Bone marrow (tissue), 2 donors: ENCODE results near the gene NEGR1.

Experiments
- DNase-seq, 2 donors: peaks; one replicate each; lab custom pipeline; 2025; lab: John Stamatoyannopoulos, UW

The NEGR1 gene

DNA sequence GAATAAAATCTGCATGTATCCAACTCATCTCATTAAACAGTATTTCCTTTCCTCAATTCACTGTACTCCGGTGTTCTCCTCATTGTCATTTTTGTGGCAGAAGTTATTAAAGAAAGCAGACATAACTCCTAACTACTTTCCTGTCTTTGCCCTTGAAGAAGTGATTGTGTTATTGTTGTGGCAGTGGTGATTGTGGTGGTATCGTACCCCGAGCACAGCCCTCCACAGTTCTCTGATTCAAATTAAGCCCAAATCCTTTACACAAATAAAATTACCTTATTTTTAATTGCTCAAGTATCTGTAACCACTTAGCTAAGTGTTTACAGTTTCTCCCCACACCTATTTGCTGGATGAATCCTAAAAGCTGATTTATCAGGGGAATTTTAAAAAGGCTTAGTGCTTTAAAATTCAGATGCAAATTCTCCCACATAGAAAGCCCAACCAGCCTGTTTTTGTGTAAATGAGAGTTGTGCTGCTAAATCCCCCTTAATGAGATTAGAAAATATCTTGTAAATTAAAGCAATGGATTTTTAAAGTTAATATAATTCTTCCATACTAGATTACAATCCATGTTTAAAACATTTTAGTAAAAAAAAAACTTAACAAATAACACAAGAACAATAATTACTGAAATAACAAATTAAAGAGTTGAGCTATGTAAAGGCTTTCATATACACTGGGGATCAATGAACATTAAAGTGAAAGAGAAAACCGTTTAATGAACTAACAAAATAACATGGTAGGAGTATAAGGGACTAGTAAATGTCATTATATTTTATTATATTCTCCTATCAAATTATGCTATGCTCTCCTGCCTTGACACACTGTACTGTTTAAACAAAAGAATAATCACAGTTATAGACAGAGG is 259.0 kb downstream of the NEGR1 start:
- no peak for DNase-seq

GRCh38 chr1:72018562-72018961 is 263.8 kb downstream of the NEGR1 start:
- DNase-seq = no peak

DNA sequence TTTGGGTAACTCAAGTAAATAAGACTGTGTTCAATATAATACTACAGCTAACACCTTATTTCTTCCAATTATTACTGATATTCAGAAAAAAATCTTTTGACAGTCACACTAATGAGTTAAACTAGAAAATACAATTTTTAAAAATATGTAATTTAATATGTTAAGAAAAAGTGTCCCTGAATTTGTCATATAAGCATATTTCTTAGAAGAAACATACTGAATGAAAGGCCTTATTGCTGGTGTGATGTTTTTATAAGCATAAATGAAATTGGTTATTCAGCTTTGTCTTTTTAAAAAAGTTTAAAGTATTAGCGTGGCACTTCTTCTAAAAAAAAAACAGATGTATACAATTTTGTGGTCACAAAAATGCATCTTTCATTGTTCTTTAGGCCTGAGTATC is 267.3 kb downstream of the NEGR1 start:
- no peak for DNase-seq

GRCh38 chr1:72013161-72013560 is 269.2 kb downstream of the NEGR1 start:
- DNase-seq = no peak

GRCh38 chr1:72011721-72012120 is 270.6 kb downstream of the NEGR1 start:
- no peak for DNase-seq

DNA sequence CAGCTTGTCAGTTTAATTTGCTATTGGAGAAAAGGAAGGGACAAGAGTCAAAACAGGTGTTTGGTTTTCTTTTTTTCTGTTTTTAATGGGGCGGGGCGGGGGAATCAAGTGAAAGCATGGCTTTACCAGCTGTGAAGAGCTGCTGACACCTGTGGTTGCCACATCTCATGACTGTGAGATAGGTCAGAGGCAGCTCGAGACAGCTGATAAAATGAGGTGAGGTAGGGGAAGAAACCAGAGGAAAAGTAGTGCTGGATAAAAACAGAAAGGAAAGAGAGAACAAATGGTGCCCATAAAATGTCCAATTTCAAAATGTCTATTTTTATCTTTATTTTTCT is 272.3 kb downstream of the NEGR1 start:
- no peak for DNase-seq

- DNase-seq = no peak
These were observed 272.9 kb downstream of the NEGR1 start for GRCh38 chr1:72009173-72010093.

- DNase-seq = no peak
These were observed 275.0 kb downstream of the NEGR1 start for GRCh38 chr1:72007312-72007711.

GRCh38 chr1:72006092-72006491 is 276.2 kb downstream of the NEGR1 start:
- no peak for DNase-seq

GRCh38 chr1:72003092-72003491 is 279.2 kb downstream of the NEGR1 start:
- no peak for DNase-seq

- DNase-seq = no peak
These were observed 281.5 kb downstream of the NEGR1 start for GRCh38 chr1:72000809-72001208.

DNA sequence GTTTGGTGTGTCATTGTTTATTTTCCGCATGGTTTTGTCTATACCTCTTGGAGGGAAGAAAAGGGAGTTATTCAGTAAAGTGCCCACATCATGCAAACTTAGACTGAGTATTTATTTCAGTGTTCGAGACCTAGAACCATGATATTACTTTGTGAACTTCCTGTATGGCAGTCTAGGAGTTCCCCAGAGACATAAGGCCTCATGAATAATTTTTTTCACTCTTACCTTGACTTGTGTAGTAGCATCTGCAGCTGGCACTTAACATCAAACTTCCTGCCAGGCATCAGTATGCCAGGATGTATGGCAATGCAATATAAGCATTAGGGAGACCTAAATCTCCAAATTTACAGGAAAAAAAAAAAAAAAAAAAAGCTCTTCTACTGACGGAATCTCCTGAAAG is 287.7 kb downstream of the NEGR1 start:
- no peak for DNase-seq

- DNase-seq = no peak
These were observed 295.2 kb downstream of the NEGR1 start for GRCh38 chr1:71987181-71987580.

DNA sequence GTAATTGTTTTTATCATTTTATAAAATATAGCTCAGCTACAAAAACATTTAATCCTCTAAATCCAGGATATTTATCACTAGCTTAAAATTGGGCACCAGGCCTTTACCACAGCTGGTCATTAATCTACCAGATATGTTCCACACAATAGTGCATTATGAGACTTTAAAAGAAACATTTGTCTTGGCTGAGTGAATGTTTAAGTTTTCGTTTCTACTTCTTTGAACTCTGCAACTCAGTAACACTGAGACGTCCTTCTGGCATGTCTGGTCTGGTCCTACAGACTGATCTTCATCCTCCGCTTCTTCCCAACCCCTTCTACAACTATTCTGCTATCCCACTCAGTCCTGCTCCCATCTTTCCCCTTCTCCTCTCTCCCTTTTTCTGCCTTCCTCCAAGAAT is 296.2 kb downstream of the NEGR1 start:
- no peak for DNase-seq

DNA sequence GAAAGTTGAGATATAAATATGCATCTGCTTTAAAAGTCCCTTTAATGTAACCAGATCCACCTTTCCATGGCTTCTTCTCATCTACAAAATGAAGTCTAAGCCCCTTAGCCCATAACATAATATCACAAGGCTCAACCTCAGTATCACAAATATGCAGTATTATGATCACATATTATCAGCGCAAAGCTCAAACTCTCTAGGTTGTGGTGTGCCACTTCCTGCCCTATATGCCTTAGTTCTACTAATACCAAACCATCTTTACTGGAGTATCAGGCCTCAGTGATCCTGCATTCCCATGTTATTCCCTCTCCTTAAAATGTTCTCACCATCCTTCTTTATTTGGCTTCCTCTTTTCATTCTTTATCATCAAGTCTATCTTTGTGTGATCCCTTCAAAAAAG is 301.8 kb downstream of the NEGR1 start:
- DNase-seq = no peak

- DNase-seq = no peak
These were observed 302.5 kb downstream of the NEGR1 start for GRCh38 chr1:71979882-71980281.

- peak in 1 of 2 donors; percentile 15 for DNase-seq
These were observed 314.7 kb downstream of the NEGR1 start for GRCh38 chr1:71967670-71968069.

DNA sequence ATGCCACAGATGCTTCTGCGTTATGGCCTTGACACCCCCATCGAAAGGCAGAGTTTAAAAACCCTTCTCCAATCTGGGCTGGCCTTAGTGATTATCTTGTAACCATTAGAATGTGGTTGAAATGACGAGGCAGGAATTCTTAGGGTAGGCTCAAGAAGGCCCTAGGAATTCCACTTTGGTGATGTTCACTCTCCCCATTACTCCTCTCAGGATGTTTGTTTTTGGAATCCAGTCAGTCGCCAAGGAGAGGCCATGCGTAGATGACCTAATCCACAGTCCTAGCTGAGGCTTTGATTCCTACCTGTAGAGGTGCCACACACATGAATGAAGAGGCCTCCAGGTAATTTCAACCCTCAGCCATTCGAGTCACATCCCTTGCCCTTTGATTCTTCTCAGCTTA is 318.2 kb downstream of the NEGR1 start:
- no peak for DNase-seq

DNA sequence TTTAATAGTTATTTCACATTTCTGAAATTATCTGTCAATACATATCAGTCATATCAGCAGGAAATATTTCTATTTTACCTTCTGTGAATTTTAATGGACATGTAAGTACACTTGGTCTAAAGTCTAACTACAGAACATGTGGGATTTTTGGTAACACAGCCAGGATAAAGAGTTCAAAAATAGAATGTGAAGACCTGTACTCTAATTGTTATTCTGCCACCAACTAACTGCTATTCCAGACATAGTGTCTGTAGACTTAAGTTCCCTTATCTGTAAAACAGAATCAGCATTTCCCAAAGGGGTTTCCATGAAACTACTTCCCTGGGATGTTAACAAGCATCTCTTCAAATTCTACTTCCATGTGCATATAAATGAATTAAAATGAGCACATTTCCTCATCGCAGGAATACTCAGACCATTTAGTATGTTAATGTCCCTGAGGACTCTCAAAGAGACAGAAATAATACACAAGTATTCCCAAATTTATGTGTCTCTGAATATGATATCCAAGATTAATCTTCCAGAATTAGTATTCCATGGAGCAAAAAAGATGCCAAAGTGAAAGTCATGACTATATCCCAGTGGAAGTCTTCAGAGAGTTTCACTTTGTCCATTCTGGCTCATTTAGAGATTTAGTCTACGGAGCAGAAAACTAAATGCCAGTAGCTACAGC is 325.6 kb downstream of the NEGR1 start:
- no peak for DNase-seq

- no peak for DNase-seq
These were observed 331.8 kb downstream of the NEGR1 start for GRCh38 chr1:71950579-71950978.

DNA sequence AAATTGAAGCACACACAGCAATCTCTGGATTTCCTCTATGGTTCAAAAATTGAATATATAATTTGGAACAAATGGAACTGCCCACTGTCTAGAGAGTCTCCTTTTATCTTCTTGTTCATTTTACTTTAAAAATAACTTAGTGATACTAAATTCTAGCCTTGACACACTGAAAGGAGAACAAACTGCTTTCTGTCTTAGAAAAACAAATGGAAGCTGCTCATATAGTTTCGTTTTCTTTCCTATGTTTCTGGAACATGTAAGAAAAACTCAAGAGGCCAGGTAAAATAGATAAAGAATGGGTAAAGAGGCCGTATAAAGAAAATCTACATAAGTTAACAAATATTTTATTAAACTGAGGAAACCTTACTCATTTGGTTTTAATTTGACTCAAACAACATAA is 332.7 kb downstream of the NEGR1 start:
- DNase-seq = no peak

GRCh38 chr1:71948561-71948960 is 333.8 kb downstream of the NEGR1 start:
- DNase-seq = no peak

DNA sequence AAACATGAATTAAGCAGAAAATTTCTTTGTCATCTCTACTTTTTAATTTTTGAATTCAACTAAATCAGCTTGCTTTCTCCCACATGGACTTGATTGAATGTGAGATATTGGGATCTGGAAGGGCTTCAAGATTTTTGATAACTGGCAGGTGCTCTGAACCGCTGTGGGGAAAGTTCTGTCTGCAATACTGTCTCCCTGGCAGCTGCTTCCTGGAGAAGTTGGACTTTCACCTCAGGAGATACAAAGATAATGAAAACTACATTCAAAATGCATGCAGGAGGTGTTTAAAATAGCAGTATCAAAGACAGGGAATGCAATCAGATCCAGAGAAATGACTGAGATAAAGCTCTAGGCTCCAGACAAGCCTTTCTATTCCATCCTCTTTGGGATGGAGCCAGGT is 338.3 kb downstream of the NEGR1 start:
- DNase-seq = no peak
